GM19372 (cell line): ENCODE data around the gene FAM174C.
"Not testable (repeated sequence)": the region's sequence is repeated elsewhere in the genome, so short reads cannot be mapped to it uniquely, and the experiment has no call there.

Source experiments
- ATAC-seq: cut with Tn5 transposase; IDR thresholded peaks from one replicate; pipeline ENCODE4 v1.9.1; 2021; ENCODE audit warnings: mild to moderate bottlenecking, low read depth, moderate library complexity; ENCODE audit not compliant: unreplicated experiment

FAM174C gene

DNA sequence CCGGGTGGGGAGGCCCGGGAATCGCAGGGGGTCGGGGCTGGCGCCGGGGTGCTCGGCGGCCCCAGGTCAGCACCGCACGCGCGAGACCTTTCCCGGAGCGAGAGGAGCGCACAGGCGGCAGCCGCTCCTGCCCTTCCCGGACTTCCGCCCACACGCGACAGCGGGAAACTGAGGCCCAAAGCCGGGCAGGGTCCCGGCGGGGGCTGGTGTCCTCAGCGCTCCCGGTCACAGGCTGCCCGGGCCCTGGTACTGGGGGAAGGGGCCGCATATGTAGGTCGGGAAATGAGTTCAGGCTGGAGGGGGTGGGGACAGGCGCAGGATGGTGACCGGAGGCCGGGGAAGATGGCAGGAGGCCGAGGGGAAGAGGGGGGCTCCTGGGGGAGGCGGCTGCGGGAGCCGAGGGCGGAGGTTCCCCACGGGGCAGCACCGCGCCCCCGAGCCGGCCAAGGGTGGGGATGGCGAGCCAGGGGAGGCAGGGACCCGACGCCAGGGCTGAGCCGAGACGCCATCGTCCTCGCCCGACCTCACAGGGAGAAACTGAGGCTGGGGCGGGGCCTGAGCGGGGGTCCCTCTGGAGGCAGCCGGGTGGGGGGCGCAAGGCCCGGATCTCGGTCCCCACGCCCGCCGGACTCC, 38.2 kb upstream of the FAM174C start:
- ATAC-seq, result no peak

DNA sequence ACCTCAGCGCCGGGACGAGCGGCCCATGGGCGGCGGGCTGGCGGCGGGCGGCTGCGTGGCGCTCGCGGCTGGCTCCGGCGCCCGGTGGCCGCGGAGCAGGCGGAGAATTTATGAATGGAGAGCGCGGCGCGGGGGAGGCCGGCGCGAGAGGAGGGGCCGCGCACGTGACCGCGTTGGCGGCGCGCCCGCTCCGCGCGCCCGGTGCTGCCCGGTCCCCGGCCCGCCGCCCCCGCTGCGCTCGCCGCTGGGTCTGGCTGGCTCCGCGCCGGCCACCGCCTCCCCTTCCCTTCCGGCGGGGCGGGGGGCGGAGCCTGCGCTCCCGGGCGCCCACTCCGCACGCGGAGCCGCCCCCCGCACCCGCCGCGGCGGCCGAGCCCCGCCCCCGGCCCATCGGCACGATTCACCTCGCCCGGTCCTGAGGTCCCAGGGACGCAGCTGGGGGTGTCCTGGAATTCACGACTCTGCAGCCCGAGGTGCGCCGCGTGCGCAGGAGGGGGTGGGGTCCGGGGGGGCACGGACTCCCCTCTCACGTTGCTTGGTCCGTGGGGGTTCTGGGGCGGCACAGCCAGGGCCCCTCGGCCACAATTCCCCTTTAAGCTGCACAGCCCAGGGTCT, 37.5 kb upstream of the FAM174C start, which contains the start of gene CBARP:
CBARP (minus strand) TSS at position 252 of the 615 bp plus-strand sequence. CDS start 1,905 bp downstream, outside the sequence.
- ATAC-seq, result no peak

DNA sequence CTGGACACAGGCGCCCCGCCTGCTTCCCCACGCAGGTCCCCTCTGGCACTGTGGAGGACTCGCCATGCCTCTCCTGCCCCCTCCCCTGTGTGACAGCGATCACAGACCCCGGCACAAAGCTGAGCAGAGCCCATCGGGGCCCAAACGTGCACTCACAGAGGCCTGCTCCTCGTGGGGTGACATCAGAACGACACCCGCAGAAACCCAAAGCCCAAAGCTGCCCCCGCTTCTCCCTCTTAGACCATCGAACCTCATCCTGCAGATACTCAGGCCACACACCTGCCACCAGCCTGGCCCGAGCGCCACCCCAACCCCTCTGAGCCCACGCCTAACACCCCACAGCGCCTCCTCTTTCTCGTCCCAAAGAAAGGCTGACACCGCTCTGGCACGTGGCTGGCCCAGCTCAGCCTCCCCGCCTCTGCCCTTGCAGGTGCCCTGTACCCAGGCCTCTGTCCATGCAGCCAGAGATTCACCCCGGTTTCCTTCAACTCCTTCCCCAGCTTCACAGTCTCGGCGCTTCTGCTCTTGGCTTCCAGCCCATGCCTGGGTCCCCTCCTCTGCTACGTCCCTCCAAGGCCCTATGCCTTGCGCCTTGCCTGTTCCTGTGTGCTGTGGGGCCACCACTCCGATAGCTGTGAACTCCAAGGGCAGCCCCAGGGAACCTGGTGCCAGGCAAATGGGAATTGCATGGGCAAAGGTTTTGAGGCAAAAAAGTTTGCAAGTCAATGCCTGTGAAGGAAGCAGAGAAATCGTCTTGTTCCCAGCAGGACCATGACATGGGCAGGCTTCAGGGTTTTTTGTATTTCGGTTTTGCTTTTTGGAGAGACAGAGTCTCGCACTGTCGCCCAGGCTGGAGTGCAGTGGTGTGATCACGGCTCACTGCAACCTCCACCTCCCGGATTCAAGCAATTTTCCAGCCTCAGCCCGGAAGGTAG, 36.7 kb upstream of the FAM174C start:
- no peak for ATAC-seq

- no peak for ATAC-seq
Observed at GRCh38 chr19:1239420-1239795, 35.9 kb upstream of the FAM174C start.

DNA sequence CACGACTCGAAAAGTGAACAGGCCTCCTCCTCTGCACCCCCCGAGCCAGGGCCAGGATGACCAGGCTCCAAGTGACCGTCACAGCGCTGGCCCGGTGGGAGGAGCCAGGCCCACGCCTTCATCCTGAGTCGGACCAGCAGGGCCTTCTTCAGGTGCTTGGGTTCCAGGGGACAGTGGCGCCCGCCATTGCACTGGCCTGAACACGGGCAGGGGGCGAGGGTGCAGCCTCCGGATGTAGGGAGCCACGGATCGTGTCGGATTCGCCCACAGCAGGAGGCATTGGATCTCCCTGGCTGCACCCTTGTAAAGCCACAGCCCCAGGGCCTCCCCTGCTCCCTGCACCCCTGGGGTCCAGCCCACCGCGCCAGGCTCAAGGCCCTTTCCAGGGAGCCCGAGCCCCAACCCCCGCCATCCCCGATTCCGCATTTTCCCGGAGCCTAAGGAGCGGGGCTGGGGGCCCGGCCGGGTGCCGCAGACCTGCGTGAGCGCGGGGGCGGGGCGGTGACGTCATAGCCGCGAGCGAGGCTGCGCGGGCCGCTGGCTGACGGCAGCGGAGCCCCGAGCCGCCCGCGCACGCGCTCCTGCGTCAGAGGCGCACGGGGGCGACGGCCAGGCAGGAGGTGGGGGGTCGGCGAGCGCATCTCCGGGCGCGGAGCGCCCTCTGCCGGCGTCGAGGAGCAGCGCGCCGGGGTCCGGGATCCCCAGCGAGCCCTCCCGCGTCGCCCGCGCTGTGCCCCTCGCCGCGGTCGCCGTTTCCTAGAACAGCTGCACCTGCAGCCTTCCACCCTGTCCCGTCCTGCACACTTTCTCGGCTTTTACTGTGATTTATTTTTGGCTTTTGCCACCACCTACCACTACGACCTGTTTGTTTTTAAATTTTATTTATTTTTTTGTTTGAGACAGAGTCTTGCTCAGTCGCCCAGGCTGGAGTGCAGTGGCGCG, 35.3 kb upstream of the FAM174C start:
- ATAC-seq, result peak; percentile 47

- no peak for ATAC-seq
Observed at GRCh38 chr19:1240925-1241324, 34.4 kb upstream of the FAM174C start.

DNA sequence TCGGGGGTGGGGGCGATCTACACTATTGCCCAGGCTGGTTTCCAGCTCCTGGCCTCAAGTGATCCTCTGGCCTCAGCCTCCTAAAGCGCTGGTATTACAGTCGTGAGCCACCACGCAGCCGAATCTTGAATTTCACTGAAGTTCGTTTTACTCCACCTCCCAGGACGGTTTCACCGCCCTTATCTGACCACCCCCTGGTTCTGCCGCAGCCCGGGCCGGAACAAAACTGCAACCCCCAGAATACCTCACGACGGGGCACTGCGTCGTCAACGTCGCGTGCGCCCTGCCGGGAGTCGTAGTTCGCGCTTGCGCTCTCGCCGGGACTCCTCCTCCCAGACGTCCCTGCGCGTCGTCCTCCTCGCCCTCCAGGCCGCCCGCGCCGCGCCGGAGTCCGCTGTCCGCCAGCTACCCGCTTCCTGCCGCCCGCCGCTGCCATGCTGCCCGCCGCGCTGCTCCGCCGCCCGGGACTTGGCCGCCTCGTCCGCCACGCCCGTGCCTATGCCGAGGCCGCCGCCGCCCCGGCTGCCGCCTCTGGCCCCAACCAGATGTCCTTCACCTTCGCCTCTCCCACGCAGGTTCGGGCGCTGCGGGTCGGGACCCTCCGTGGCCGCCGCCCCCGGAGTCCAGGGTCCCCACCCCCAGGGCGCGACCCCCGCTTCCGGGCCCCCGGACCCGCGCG, 33.8 kb upstream of the FAM174C start, which contains the start of gene ATP5F1D:
ATP5F1D (plus strand) TSS at position 335 of the 679 bp plus-strand sequence; CDS start at position 435, 100 bp downstream.
- no peak for ATAC-seq

GRCh38 chr19:1243768-1244692, 31.3 kb upstream of the FAM174C start:
- no peak for ATAC-seq

DNA sequence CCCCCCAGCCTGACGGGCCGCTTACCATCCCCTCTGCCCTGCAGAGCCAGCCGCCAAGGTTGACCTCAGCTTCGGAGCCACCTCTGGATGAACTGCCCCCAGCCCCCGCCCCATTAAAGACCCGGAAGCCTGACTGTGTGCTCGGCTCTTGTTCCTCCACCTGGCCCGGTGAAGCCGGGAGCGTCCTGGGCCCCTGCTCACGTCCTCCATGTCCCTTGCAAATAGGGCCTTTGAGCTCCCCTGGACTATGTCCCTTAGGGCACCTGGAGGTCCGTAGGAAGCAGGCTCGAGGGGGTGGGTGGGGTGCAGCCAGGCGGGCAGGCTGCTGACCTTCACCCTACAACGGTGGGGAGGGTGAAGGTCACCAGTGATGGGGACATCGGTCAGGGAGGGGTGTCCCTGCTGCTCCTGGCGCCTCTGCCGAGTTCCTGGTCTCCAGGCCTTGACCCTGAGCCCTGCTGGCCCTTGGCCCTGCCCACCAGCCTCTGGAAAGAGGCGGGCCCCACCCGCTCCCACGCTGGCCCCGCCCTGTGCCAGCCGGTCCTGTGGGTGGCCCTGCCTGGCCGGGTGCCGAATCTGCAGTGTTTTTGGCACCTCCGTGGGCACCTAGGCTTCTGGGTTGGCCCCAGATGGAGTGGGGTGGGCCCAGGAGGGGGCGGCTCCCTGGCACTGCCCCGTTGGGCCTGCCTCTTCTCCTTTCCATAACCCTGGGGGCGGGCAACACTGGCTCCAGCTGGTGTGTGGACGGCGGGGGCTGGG, 30.5 kb upstream of the FAM174C start:
- ATAC-seq, result no peak

DNA sequence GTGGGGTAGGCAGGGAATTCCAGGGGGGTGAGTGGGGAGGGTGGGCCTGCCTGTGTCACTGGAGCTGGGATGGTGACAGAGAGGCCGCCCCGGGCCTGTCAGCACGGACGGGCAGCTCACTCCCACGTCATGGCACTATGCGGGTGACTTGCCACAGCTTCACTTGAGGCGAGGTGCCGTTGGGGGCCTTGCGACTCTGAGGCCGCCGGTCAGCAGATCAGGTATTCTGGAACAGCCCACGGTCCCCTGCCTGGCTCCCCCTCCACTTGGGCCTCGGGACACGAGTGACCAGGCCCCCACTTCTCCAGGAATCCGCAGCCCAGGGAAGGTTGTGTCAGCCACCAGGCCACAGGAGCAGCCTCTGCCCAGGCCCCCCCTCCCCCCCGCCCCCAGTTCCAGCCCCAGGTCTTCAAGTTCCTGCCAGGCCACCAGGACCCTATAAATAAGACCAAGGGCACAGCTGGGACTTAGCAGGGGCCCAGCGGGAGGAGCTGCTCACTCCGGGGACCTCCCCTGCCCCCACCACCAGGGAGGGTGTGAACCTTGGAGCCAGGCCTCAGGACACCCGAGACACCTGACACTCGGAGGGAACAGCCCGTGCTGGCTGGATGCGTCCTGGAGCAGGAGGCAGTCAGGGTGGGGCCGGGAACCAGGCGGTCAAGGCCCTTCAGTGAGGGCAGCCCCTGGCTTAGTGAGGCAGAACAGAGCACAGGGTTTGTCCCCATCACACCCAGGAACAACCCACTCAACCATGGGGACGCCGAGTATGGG, 29.7 kb upstream of the FAM174C start:
- ATAC-seq, result no peak

GRCh38 chr19:1246265-1247087, 28.9 kb upstream of the FAM174C start:
- not testable (repeated sequence) for ATAC-seq

DNA sequence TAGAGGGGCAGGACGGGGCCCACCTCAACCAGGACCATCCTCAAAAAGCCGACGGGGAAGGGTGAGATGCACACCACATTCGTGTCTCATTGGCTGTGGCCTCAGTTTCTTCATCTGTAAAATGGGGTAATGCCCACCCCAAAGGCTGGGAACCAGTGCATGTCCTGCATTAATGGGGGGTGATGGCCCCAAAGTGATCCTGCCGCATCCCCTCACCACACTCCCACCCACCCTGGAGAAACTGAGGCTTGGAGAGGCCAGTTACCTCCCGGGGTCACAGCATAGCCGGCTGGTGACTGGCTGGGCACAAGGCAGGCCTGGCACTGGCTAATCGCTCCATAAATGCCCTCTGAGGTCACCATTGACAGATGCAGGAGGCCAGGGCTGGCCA, 27.6 kb upstream of the FAM174C start:
- ATAC-seq, result no peak

- ATAC-seq, result peak; percentile 12
Observed at GRCh38 chr19:1248139-1248785, 27.1 kb upstream of the FAM174C start, which contains the start of gene MIDN. TSS of gene MIDN (plus strand) at chr19:1248583. CDS start at chr19:1250297, 1,714 bp downstream.

GRCh38 chr19:1248786-1249297, 26.5 kb upstream of the FAM174C start:
- ATAC-seq, result peak; percentile 27

GRCh38 chr19:1249298-1249989, 25.9 kb upstream of the FAM174C start:
- peak; percentile 45 for ATAC-seq
